ENCODE measurements around the gene AP1G2.

The AP1G2 gene

DNA sequence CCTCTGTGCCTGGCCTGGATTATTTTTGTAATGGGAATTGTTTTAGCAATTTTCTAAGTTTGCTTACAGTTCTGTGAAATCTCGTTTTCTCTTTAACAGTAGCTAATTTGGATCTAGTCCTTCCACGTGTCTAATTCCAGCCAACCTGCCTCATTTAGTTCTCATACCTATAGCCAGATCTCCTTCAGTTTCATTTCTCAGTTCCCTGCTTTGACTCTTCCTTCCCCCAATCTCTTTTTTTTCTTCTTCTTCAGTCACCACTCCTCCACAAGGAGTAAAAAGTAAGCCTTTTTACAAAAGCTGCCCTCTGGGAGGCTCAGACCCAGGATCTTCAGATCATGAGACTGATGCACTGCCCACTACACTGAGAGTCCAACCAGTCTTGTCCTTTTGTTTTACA is 10.1 kb downstream of the AP1G2 start:
- DNase-seq (ENCODE audit: low read depth): no peak

DNA sequence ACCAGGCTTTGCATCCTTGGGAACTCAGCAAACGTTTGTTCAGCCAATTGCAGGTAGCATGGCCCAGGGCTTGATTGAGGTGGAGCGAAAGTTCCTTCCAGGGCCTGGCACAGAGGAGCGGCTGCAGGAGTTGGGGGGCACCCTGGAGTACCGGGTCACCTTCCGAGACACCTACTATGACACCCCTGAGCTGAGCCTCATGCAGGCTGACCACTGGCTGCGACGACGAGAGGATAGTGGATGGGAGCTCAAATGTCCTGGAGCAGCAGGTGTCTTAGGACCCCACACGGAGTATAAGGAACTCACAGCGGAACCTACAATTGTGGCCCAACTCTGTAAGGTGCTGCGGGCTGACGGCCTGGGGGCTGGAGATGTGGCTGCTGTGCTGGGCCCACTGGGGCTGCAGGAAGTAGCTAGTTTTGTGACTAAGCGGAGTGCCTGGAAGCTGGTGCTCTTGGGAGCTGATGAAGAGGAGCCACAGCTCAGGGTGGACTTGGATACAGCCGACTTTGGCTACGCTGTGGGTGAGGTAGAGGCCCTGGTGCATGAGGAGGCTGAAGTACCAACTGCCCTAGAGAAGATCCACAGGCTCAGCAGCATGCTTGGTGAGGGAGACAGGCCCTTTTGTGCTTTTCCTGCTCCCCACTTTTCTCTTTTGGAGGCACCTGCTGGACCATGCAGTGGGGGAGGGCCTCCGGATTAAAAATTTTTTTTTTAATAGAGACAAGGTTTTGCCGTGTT is 10.7 kb downstream of the AP1G2 start:
- DNase-seq (ENCODE audit: low read depth): no peak

DNA sequence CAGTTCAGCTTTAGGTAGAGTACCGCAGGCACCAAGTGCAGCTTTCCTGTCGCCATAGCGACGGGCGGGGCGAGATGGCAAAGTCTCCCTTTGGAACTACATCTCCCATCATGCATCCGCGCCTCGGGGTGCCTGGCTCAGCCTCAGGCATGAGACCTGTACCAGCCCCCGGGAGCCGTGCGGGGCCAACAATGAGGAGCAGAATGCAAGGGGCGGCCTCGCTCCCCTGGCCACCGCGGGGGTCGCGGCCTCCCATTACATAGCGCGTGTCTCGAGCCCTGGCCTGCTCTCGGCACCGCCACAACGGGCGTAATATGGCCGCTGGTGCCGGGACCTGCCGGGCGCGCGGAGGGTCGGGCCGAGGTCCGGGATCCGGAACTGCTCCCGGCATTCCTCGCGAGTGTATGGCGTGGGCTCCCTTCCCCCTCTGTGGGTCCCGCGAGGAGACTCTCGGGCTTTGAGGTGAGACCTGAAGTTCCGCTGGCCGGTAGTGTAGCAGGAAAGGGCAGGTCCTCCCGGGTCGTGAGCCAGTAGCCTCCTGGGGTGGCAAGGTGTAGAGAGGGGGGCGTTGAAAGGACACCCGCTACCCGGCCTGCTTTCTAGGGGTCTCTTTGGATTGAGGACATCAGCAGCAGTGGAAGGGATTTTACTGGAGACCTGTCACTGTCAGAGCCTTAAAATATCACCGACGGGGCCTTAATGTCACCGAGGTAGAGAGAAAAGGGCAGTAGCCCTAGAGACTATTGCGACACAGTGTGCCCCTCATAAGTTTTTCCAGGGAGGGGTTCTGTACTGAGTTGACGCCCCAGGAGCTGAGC is 11.5 kb downstream of the AP1G2 start, which contains the start of gene THTPA:
Gene THTPA, plus strand, starts transcription at position 390 of the 818 bp plus-strand sequence. CDS start 487 bp downstream, outside the sequence.
- peak; percentile 91 for DNase-seq (ENCODE audit: low read depth)

DNA sequence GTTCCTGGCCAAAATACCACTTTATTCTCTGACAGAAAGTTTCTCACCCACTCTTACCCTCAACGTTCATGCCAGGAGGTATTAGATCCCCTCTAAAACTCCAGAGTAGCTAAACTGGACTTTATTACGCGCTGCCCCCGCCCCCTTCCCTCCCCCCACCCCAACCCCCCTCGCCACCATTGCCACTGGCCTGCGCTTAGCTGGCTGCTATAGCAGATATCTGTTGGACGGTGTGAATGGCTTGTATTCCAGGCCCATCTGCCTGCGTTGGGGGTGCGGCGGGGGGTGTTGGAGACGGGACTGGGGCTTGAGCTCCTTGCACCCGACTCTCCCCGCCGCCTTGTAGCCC is 12.1 kb downstream of the AP1G2 start:
- DNase-seq (ENCODE audit: low read depth): no peak

DNA sequence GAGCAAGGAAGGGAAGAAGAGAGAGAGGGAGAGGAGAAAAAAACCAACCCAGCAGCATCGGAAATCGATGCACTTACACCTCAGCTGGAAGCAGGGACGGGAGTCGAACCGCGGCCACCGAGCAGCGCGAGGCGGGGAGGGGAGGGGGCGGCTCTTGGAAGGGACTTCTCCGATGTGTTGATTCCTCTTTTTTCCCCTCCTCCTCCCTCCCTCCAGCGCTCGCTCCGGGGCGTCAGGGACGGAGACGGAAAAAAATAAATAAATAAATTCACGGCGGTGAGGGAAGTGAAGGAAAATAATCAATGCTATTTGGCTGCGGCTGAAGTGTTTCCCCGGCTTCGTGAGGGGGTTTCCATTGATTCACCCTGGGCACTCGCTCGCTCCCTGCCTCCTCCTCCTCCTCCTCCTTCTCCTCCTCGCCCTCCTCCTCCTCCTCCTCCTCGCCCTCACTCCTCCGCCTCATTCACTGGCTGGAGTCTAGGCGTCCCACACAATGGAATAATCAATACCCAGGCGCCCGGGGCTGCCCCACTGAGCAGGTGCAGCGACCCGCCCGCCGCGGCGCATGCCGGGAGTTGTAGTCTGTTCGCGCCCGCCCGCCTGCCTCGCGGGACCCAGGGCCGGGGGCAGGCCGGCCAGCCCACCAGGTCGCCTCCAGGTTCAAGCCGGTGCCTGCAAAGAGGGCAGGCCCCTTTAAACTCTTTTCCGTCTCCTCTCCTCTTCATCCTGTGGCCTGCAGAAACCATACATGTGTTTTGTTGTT is 16.1 kb downstream of the AP1G2 start, which contains the start of gene ZFHX2:
Gene ZFHX2, minus strand, starts transcription at position 500 of the 763 bp plus-strand sequence. CDS start 16,440 bp downstream, outside the sequence.
- peak; percentile 62 for DNase-seq (ENCODE audit: low read depth)

DNA sequence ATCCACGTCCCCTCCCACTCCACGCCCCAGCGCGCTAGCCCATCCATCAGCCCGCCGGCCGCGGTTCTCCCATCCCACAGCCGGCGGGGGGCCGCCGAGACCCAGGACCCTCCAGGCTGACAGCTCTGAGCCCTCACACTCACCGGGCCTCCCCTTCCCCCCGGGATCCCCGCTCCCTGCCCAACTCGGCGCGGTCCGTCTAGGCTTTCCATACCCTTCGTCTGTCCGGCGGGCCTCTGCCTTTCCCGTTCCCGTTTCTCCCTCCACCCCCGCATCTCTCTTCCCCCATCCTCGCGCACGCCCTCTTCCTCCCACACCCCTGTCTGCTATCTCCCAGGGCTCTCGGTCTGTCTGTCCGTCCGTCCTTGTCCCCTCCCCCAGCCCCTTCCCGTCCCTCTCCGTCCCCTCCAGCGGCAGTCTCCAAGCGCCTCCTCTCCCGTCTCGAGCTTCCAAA is 16.8 kb downstream of the AP1G2 start:
- DNase-seq (ENCODE audit: low read depth): peak; percentile 51

DNA sequence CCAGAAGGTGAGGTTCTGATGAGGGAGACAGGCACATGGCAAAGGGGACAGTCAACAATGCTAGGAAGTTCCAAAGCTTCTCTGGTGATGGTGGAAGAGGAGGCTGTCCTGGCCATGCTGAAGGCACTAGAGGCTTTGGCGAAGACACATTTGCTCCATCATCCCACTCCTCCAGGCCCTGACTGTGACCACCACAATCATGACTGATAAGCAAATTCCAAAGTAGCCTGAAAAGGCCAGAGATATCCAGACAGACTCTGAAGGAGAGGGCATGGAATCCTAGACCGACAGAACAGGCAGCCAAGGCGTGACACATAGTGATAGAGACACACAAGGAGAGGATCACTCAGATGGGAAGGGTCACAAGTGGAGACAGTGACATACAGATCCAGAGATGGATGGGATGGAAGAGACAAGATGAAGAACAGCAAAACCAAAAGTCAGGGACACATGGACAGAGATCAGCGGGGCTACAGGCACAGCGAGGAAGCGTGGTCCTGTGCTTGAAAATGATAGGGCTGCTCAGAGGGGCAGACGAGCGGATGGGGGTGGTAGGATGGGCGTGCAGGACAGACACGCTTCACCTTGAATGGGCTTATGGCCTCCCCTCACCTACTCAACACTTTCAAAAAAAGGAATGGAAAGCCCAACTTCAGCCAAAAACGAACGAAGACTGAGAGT is 17.3 kb downstream of the AP1G2 start:
- no peak for DNase-seq (ENCODE audit: low read depth)

DNA sequence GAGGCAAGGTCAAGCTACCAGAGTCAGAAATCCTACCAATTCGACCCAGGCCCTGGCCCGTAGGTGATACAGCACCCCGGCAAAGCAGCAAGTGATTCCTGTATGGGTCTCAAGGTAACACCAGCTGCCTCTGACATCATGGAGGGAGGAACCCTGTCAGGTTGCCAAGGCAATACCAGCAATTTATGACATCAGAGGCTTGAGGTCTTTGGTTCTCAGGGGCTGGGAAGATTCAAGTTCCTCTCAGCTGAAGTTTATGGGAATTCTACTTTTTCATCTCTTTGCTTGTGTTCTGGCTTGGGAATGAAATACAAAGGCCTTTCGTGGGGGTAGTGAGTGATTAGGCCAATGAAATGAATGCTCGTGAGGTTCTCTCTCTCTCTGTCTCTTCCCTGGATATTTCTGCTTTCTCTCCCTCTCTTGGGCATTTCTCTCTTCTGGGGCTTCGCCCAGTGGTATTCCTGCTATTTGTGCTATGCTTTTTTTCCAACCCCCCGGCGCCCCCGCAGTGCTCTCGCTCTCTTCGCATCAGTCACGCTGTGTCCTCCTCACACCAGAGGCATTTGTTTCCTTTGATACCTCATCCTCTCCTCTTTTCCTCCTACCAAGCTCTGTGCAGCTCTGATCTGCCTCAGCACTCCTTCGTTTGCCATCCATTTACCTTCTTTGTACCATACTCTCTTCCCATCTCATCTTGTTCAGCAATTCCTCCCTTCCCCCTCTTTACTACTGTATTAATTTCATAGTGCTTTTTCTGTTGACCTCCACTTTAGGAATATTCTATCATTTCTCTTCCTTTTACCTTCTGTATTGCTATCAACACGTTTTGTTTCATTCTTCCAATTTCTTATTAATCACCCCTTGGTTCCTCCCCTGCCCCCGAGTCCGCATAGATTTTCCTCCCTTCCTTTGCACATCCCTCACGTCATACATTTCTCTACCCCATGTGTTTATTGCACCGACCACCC is 19.0 kb downstream of the AP1G2 start:
- DNase-seq (ENCODE audit: low read depth): peak; percentile 87

DNA sequence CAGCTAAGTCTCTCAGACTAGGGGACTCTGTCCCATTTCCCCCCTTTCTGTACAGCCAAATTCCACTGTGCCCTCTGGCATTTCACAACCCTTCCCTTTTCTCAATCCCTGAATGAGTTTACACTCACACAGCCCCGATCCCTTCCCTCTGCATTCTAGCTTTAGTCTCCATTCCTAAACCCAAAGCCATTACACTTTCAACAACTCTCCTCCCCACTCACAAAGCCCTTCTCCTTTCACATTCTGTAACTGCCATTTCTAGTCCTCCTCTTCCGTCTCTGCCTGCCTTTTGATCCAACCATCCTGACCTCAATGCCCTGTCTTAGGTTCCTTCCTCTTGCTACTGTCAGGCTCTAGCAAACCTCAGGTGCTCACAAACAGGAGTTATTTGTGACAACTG is 19.7 kb downstream of the AP1G2 start:
- no peak for DNase-seq (ENCODE audit: low read depth)

DNA sequence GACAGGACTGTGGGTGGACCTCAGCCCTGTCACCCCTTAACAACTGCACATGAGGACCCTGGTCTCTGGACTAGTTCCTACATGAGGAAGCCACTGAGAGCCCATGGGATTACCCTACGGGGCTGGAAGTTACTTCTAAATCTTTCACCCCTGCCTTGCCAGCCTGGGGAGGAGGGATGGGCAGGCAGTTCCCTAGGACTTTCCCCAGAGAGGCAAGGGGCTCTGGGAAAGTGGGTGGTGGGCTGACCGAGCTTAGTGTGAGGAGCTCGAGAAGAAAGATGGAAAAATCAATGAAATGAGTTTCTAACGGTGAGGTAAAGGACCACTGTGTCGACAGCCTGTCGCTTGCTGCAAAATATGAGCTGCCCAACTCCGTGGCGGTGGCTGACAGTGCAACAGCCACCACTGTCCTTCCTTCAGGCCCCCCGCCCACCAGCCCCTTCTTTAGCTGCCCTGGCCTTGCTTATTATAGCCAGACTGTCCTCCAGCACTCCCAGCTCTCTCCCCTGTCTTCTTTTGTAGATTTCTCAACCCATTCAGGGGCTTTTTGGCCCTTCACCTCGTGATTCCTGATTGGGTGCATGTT is 21.0 kb downstream of the AP1G2 start:
- DNase-seq (ENCODE audit: low read depth): no peak

DNA sequence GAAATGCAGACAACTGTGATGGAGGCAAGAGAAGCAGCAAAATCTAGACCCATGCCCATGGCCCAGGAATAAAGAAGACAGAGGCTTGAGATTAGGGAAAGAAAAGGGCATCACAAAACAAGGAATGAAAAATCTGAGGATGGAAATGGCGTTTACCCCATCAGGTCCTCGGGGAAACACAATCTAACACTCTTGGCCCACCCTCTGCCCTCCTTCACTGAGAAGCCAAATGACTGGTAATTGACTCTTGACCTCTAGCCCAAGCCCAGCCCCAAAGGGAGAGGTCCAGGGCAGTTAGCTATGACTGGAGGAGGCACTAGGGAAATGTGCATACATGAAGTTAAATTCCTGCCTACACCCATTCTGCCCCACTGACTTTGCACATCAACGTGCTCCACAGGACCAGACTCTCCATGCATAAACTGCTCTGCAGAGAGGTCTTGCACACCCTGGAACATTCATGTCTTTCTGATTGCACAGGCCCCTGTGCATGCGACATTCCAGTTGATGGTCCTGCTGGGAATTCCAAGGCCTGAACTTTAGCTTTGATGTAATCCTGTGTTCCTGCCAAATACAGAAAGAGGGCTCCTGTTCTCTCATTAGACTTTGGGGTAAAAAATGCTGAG is 21.7 kb downstream of the AP1G2 start:
- DNase-seq (ENCODE audit: low read depth): no peak

DNA sequence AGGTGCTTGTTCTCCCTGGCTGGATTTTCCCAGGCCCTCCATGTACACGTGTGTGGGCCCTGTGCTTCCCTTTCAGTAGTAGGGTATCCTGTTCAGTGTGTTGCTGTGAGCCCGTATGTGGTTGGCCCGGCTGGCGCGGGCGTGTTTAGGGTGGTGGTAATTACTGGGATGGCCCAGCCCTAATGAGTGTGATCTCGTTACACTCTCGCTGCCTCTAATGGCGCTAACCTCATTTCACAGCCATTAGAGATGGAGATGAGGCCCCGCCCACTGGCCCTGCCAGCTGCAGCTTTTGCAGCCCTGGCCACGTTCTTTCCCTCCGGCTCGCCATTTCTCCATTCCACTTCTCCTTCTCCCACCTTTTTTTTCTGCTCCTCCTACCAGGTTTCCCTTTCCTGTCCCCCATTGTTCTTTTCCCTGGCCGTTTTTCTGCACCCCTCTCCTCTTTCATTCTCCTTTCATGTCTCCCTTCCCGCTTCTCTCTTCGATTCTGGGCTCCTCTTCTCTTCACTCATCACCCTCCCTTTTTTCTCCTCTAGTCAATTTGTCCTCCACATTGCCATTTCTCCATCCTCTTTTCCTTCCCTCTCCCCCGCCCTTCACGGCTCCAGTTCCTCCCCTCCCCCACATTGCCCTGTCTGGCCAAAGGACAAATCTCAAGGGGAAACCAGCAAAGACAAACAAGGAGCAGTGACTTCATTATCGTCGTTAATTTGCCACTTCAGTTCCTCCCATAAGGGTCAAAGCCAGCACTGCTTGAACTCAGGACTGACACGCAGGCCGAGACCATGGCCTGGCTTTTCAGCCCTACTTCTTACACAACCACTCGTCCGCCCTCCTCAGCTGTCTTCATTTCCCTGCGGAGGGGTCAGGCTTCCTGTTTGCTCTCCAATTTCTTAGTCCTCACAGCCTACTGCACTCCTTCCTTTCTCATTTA is 22.8 kb downstream of the AP1G2 start:
- DNase-seq (ENCODE audit: low read depth): no peak

DNA sequence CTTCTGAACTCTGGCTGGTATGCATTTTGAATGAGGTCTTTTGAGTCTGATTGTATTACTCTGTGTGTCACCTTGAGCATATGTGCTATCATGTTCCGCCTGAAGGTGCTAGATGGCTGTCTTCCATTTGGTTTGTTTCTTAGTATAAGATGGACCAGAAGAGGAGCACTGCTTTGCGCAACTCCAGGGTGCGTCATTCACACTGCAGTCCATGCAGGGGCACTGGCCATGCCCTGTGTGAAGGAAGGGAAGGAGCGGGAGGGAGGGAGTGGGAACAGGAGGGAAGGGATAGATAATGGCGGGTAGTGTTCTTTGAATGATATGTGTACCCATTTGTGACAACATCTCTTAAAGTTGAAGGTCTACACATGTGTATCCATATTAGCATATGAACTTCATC is 24.2 kb downstream of the AP1G2 start:
- DNase-seq (ENCODE audit: low read depth): no peak

DNA sequence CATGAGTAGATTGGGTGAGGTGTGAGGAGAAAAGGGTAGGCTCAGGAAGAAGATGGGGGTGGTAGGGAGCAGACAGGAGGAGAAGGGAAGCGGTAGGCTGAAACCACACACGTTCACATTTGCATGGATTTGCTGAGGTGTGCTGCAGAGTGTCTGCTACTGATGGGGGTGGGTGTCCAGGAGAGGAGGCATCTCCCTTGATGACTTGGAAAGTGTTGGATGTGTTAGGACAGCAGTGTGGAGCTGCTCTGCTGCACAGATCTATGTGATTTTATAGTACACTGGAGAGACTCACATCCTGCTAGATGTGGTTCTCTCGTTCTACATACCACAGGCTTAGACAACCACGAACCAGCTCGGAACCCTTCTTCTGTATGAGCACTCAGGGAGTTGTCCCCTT is 25.3 kb downstream of the AP1G2 start:
- no peak for DNase-seq (ENCODE audit: low read depth)

DNA sequence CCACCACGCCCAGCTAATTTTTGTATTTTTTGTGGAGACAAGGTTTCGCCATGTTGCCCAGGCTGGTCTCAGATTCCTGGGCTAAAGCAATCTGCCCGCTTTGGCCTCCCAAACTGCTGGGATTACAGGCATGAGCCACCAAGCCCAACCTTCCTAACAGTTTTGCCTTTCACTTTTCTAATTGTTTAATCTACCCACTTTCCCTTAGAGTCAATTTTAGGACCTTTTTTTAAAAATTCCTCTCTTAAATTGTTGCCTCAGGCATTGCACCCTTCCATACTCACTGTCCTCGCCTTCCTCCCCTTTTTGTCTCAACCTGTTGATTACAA is 27.5 kb downstream of the AP1G2 start:
- DNase-seq (ENCODE audit: low read depth): no peak

DNA sequence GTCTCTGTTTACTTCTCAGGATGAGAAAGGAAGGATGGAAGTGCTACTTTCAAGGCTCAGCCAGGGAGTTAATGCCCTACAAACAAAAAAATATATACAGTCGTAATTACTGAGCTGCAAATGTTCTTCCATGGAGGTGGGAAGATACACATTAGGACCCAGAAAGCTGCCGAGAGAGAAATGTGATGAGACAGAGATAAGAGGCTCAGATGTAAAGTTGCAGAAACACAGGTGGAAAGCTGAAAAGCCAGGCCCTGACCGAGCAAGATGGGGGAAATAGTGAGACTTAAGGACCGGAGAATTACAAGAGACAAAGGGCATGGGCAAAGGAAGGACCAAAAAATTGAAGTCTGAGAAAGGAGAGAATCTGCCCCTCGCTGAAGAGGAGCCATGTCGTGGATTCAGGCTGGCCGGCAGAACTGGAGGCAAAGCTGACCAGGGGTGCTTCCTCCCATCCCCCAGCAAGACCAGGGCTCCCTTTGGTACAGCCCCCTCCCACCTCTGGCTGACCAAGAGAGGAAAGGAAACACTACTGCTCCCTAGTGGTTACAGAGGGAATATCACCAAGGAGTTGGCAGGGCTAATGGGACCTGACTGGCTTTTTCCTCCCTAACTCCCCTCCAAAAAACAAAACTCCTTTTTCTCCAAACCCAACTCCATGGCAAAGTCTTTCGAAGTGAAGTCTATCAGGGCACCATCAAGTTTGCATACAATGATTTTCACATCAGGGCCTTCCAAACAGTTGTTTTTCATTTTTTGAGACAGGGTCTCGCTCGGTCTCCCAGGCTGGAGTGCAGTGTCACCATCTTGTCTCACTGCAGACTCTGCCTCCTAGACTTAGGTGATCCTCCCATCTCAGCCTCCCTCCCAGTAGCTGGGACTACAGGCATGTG is 28.1 kb downstream of the AP1G2 start:
- DNase-seq (ENCODE audit: low read depth): peak; percentile 51

DNA sequence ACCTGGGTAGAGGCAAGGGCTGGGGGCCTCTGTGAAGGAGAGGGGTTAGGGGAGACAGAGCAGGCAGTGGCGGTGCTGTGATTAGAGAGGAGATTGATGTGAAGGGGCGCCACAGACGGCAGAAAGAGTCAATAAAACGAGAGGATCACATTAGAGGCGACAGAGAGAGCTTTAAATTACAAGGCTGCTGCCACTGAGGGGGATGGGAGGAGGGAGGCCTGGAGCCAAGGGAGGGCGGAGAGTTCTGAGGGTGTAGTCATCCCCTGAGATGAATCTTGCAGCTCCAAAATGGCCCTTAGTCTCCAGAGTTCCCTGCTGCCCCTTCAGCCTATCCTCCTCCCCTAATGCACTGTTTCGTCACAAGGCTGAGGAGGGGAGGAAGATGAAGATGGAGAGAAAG is 28.8 kb downstream of the AP1G2 start:
- DNase-seq (ENCODE audit: low read depth): peak; percentile 56
